Mucosa of gallbladder (tissue), 1 donor: ENCODE results near the gene DEFB112. TPM values are rescaled to one million over a fixed set of nuclear protein-coding genes. Genes with fewer than 3 reads are reported as not detected.

Experiments used
- DNase-seq: peaks from one replicate; pipeline ENCODE4 v3.0.0-alpha.2; 2020; ENCODE audit warnings: low spot score
- total RNA-seq: library from RNA; stranded (reverse); gene quantifications from one replicate; pipeline ENCODE4 v1.2.1, GENCODE V29; 2021
- donor health status: DM: no; HTN: no; CAD: no.

DEFB112 gene
- total RNA-seq, 1 donor from 2014 or later, result not detected

DNA sequence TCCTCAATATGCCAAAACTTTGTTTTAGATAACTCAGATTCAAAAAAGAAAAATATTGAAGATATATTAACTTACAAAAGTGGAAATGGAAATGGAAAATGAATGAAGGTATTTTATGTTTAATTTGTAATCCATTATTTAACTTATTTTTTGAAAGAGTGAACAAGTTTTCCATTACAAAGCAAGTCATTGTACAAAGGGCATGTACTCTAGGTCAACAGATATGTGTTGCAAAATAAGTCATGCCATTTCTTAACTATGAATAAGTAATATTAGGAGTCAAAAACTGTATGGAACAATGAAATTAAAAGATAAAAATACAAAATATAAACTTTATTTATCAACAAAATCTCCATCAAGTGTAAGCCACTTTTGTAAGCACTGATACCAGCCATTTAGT is 54.5 kb downstream of the DEFB112 start:
- no peak for DNase-seq

Other genes with a start within 250 kb of the DEFB112 start
- not detected for gene CRISP1, start 183.4 kb downstream of the DEFB112 start, total RNA-seq
- not detected for gene DEFB114, start 85.8 kb downstream of the DEFB112 start, total RNA-seq
- not detected for gene DEFB113, start 80.3 kb downstream of the DEFB112 start, total RNA-seq
- gene DEFB110, start 27.9 kb downstream of the DEFB112 start, total RNA-seq, result not detected